Vagina (tissue), 2 donors: ENCODE data around the gene CD83.

Source experiments
- CTCF ChIP-seq, 3 experiments: fragments of 450-650 bp in 2 of 3; fragments of 200-600 bp in 1 of 3; sonication (generic) in 1 of 3; IDR thresholded peaks; one replicate each; pipeline ENCODE4 v1.5.1; 2017 to 2019; ENCODE audit warnings: antibody characterized with exemption in 3 of 3, mild to moderate bottlenecking in 2 of 3, moderate library complexity in 2 of 3
- POLR2AphosphoS5 ChIP-seq, 2 donors: sonication (generic); formaldehyde crosslinking; IDR thresholded peaks; one replicate each; pipeline ENCODE4 v1.9.0; 2017; ENCODE audit warnings: antibody characterized with exemption in 2 of 2, mild to moderate bottlenecking in 2 of 2, low read depth in 1 of 2; ENCODE audit not compliant: insufficient read depth in 1 of 2

GRCh38 chr6:14149053-14149738 is 31.6 kb downstream of the CD83 start:
- TF ChIP-seq CTCF (IDR thresholded peaks at IDR 0.05) (no peak), POLR2AphosphoS5 (IDR thresholded peaks at IDR 0.05; ENCODE audit: insufficient read depth in 1 of 2, low read depth in 1 of 2) (no peak)
